SK-N-SH (cell line): Measurements from ENCODE around the gene NEBL. TPM values are rescaled to one million over a fixed set of nuclear protein-coding genes. Genes with fewer than 3 reads are reported as not detected.

Source experiments
- CTCF ChIA-PET: fragments of 300-600, 350-600 bp; formaldehyde crosslinking; extraction: SDS; loops from one replicate; lab custom pipeline; 2021; lab: Yijun Ruan, JAX
- POLR2A ChIA-PET: fragments of 350-600 bp; sonication (Branson Sonifier 250); formaldehyde crosslinking; extraction: SDS; loops from one replicate; lab custom pipeline; 2020; ENCODE audit warnings: antibody characterized with exemption, inconsistent platforms; lab: Yijun Ruan, JAX
- DNase-seq: peaks from one replicate; pipeline ENCODE4 v3.0.0; 2012
- H2AFZ ChIP-seq: fragments of 200-600 bp; sonication (generic); 2 replicates; pipeline ENCODE4 v1.8.1; 2016; ENCODE audit warnings: antibody characterized with exemption, mild to moderate bottlenecking, low read depth
- H3F3A ChIP-seq: fragments of 200-600 bp; sonication (generic); replicated peaks from 2 replicates; pipeline ENCODE3; 2016; ENCODE audit warnings: antibody characterized with exemption, mild to moderate bottlenecking; ENCODE audit not compliant: insufficient read depth
- H3K27ac ChIP-seq, 2 experiments: fragments of 200-500 bp in 1 of 2; fragments of 200-600 bp in 1 of 2; sonication (Bioruptor generic) in 1 of 2; sonication (generic), shearing (Covaris generic) in 1 of 2; 2 replicates each; pipeline versions ENCODE4 v1.5.1 to v1.6.1; 2014 to 2016; ENCODE audit warnings: low read depth in 2 of 2, inconsistent platforms in 1 of 2, low read length in 1 of 2, mild to moderate bottlenecking in 1 of 2, mixed read lengths in 1 of 2
- H3K27me3 ChIP-seq: fragments of 200-600 bp; sonication (generic), shearing (Covaris generic); 2 replicates; pipeline ENCODE4 v1.6.1; 2016; ENCODE audit warnings: mixed run types; ENCODE audit not compliant: insufficient read depth
- H3K36me3 ChIP-seq, 2 experiments: fragments of 200-500 bp in 1 of 2; fragments of 200-600 bp in 1 of 2; sonication (Bioruptor generic) in 1 of 2; sonication (generic) in 1 of 2; replicated peaks in 1 of 2; 2 replicates each; pipeline versions ENCODE3 to v1.5.1; 2014 to 2016; ENCODE audit warnings: low read length in 1 of 2, mild to moderate bottlenecking in 1 of 2; ENCODE audit not compliant: insufficient read depth in 2 of 2, control insufficient read depth in 1 of 2
- H3K4me1 ChIP-seq, 2 experiments: fragments of 200-500 bp in 1 of 2; fragments of 200-600 bp in 1 of 2; sonication (Bioruptor generic) in 1 of 2; sonication (generic), shearing (Covaris generic) in 1 of 2; 2 replicates each; pipeline versions ENCODE4 v1.5.1 to v1.6.1; 2014 to 2016; ENCODE audit warnings: low read depth in 1 of 2, low read length in 1 of 2, mixed run types in 1 of 2; ENCODE audit not compliant: insufficient read depth in 2 of 2, control insufficient read depth in 1 of 2
- H3K4me2 ChIP-seq: fragments of 200-600 bp; sonication (generic), shearing (Covaris generic); 2 replicates; pipeline ENCODE4 v1.6.1; 2017; ENCODE audit warnings: mixed run types
- H3K4me3 ChIP-seq, 2 experiments: fragments of 200-500 bp in 1 of 2; fragments of 200-600 bp in 1 of 2; sonication (Bioruptor generic) in 1 of 2; sonication (generic), shearing (Covaris generic) in 1 of 2; 2 replicates each; pipeline versions ENCODE4 v1.5.1 to v1.8.1; 2014 to 2016; ENCODE audit warnings: low read depth in 2 of 2, inconsistent platforms in 1 of 2, low read length in 1 of 2, mild to moderate bottlenecking in 1 of 2, mixed read lengths in 1 of 2, moderate library complexity in 1 of 2
- H3K79me2 ChIP-seq: fragments of 200-600 bp; sonication (generic); 2 replicates; pipeline ENCODE4 v1.8.1; 2017; ENCODE audit warnings: mild to moderate bottlenecking; ENCODE audit not compliant: insufficient read depth
- H3K9ac ChIP-seq: fragments of 200-600 bp; sonication (generic); 2 replicates; pipeline ENCODE4 v1.6.1; 2017; ENCODE audit warnings: mixed run types
- H3K9me2 ChIP-seq: fragments of 200-600 bp; sonication (generic); 2 replicates; pipeline ENCODE4 v1.6.1; 2017; ENCODE audit warnings: mixed run types
- H3K9me3 ChIP-seq: fragments of 200-600 bp; sonication (generic); 2 replicates; pipeline ENCODE4 v1.6.1; 2017; ENCODE audit warnings: mixed run types, mild to moderate bottlenecking, moderate library complexity
- H4K20me1 ChIP-seq: fragments of 200-600 bp; sonication (generic); 2 replicates; pipeline ENCODE4 v1.6.1; 2017; ENCODE audit warnings: mild to moderate bottlenecking, mixed run types; ENCODE audit not compliant: insufficient read depth
- CTCF ChIP-seq: fragments of 200-600 bp; sonication (generic); IDR thresholded peaks from 2 replicates; pipeline ENCODE4 v1.6.1; 2017; ENCODE audit warnings: antibody characterized with exemption, mild to moderate bottlenecking, moderate library complexity
- ELF1 ChIP-seq: IDR thresholded peaks from 2 replicates; pipeline ENCODE4 v1.4.0; 2012
- EZH2phosphoT487 ChIP-seq: fragments of 200-600 bp; sonication (generic); IDR thresholded peaks from 2 replicates; pipeline ENCODE4 v1.6.1; 2017; ENCODE audit warnings: low read depth, mixed run types, mild to moderate bottlenecking, antibody characterized with exemption, moderate library complexity, borderline replicate concordance
- FOSL2 ChIP-seq: IDR thresholded peaks from 2 replicates; pipeline ENCODE4 v1.4.0; 2012; ENCODE audit warnings: low read depth, mild to moderate bottlenecking, moderate library complexity, borderline replicate concordance
- FOXM1 ChIP-seq: IDR thresholded peaks from 2 replicates; pipeline ENCODE4 v1.4.0; 2012; ENCODE audit warnings: low read depth, mild to moderate bottlenecking
- GATA2 ChIP-seq: sonication (generic); formaldehyde crosslinking; IDR thresholded peaks from 2 replicates; pipeline ENCODE4 v1.5.0; 2020; ENCODE audit warnings: mild to moderate bottlenecking, missing genetic modification reagents
- IRF3 ChIP-seq: fragments of 150-350 bp; IDR thresholded peaks from 2 replicates; pipeline ENCODE4 v1.6.1; 2016; ENCODE audit warnings: mild to moderate bottlenecking, low read depth, low read length
- JUND ChIP-seq: IDR thresholded peaks from 2 replicates; pipeline ENCODE4 v1.4.0; 2012
- MXI1 ChIP-seq: IDR thresholded peaks from 2 replicates; pipeline ENCODE4 v1.6.1; 2012; ENCODE audit warnings: mild to moderate bottlenecking, low read depth, low read length, improper control_type of control experiment
- NFIC ChIP-seq: IDR thresholded peaks from 2 replicates; pipeline ENCODE4 v1.4.0; 2012; ENCODE audit warnings: borderline replicate concordance
- RXRA ChIP-seq: IDR thresholded peaks from 2 replicates; pipeline ENCODE4 v1.4.0; 2012; ENCODE audit warnings: low read depth, mild to moderate bottlenecking, borderline replicate concordance
- TCF12 ChIP-seq: IDR thresholded peaks from 2 replicates; pipeline ENCODE4 v1.4.0; 2012
- USF2 ChIP-seq: fragments of 150-350 bp; IDR thresholded peaks from 2 replicates; pipeline ENCODE4 v1.6.1; 2017; ENCODE audit warnings: antibody characterized with exemption, low read length, low read depth, borderline replicate concordance
- YY1 ChIP-seq: IDR thresholded peaks from 2 replicates; pipeline ENCODE4 v1.4.0; 2012; ENCODE audit warnings: low read depth, mild to moderate bottlenecking
- ZBTB33 ChIP-seq: IDR thresholded peaks from 2 replicates; pipeline ENCODE4 v1.4.0; 2012; ENCODE audit warnings: low read depth, borderline replicate concordance
- WGBS: methylation state at CpG from one replicate; pipeline ENCODE4 v1.1.6; 2017; ENCODE audit warnings: low lambda C conversion rate; 5-methylcytosine and 5-hydroxymethylcytosine counted together
- polyA plus RNA-seq, 3 experiments: library from polyadenylated mRNA; depleted of rRNA; stranded (reverse); fragments of >200 nt; gene quantifications; 2 replicates each; pipeline ENCODE4 v1.2.3, GENCODE V29; 2012

NEBL gene
- polyA plus RNA-seq, 1 of the 3 experiments (the other 2 are of a cell fraction): 0.58 TPM

- TF ChIP-seq NFIC (no peak), ELF1 (no peak)
- TF ChIP-seq, all 33 proteins: peak for 3
These were observed 128.3 kb downstream of the NEBL start (continued) for GRCh38 chr10:20768843-20769242.

- Histone ChIP-seq H3K27me3 (no peaks in the 10 kb centered on the region), H3K9me2 (no peaks in the 10 kb centered on the region)
- TF ChIP-seq ZBTB33 (no peak), YY1 (no peak), USF2 (no peak), JUND (no peak)
- TF ChIP-seq, all 33 proteins: peak for 0
- Histone ChIP-seq H4K20me1 (no peaks in the 10 kb centered on the region), H3K4me1 (no peaks in the 10 kb centered on the region; a peak in 1 of 4 replicates), H2AFZ (no peak overlapping the region), H3F3A (no peaks in the 10 kb centered on the region), H3K27ac (no peak overlapping the region), H3K9ac (no peak overlapping the region), H3K4me2 (no peak overlapping the region), H3K4me3 (no peak overlapping the region), H3K9me3 (no peaks in the 10 kb centered on the region), H3K79me2 (no peaks in the 10 kb centered on the region), H3K36me3 (no peaks in the 10 kb centered on the region)
- no peak for DNase-seq
- CTCF ChIA-PET: interaction anchor here (2.2 to 2.9 kb wide), 2 partner anchors 20 to 1355 kb away, joined by 11 to 16 read pairs; no protein-coding TSS in a partner anchor
- POLR2A ChIA-PET: no interaction called here
- 9% methylated on average over 2 of the region's 2 CpGs for WGBS
These were observed 130.1 kb downstream of the NEBL start for GRCh38 chr10:20767028-20767427.

- no peak overlapping the region for H3K4me2 ChIP-seq
- H3K79me2 ChIP-seq: no peaks in the 10 kb centered on the region
- POLR2A ChIA-PET: no interaction called here
- no peak overlapping the region for H3K27ac ChIP-seq
- no peaks in the 10 kb centered on the region for H3K9me2 ChIP-seq
- WGBS: 40% methylated on average over 1 of the region's 1 CpG
- CTCF ChIA-PET: interaction anchor here (1.3 kb wide), 1 partner anchor 10 kb away, joined by 3 read pairs; no protein-coding TSS in a partner anchor
- no peaks in the 10 kb centered on the region for H3K27me3 ChIP-seq
- no peaks in the 10 kb centered on the region for H4K20me1 ChIP-seq
- no peak overlapping the region for H3K4me3 ChIP-seq
- H3K9ac ChIP-seq: no peak overlapping the region
- DNase-seq: no peak
- no peaks in the 10 kb centered on the region; a peak in 1 of 4 replicates for H3K4me1 ChIP-seq
- no peaks in the 10 kb centered on the region for H3K36me3 ChIP-seq
- TF ChIP-seq TCF12: no peak
- TF ChIP-seq ELF1: no peak
- no peak for TF ChIP-seq IRF3
- no peak for TF ChIP-seq GATA2 (CRISPR knock-in tag)
- TF ChIP-seq EZH2phosphoT487: no peak
- no peak for TF ChIP-seq CTCF
- no peak for TF ChIP-seq ZBTB33
- no peak for TF ChIP-seq RXRA
- TF ChIP-seq FOXM1: no peak
- TF ChIP-seq FOSL2: no peak
- TF ChIP-seq MXI1: no peak
- no peaks in the 10 kb centered on the region for H3F3A ChIP-seq
- no peaks in the 10 kb centered on the region for H3K9me3 ChIP-seq
- H2AFZ ChIP-seq: no peak overlapping the region
These were observed 132.0 kb downstream of the NEBL start for GRCh38 chr10:20765066-20765465.
